Fibroblast of mammary gland (primary cell): Measurements from ENCODE around the gene RYR3.
A peak's percentile ranks its signal among the peaks of the same experiment; 100 is the strongest.

Experiments used
- DNase-seq: peaks from one replicate; pipeline ENCODE4 v3.0.0-alpha.2; 2010; ENCODE audit warnings: low read depth
- H3K4me3 ChIP-seq: 2 replicates; pipeline ENCODE4 v1.5.1; 2011; ENCODE audit warnings: low read depth, mild to moderate bottlenecking, low read length, moderate library complexity; ENCODE audit not compliant: control insufficient read depth
- CTCF ChIP-seq: conservative IDR thresholded peaks from 2 replicates; pipeline ENCODE4 v1.5.1; 2011; ENCODE audit warnings: low read depth, low read length, inconsistent platforms; ENCODE audit not compliant: control insufficient read depth, insufficient read depth

RYR3 gene

GRCh38 chr15:33612721-33613304, 302.0 kb downstream of the RYR3 start:
- peak; percentile 37 for DNase-seq
- no peak for TF ChIP-seq CTCF
- H3K4me3 ChIP-seq, result no peak overlapping the region

GRCh38 chr15:33616475-33616874, 305.7 kb downstream of the RYR3 start:
- no peak overlapping the region for H3K4me3 ChIP-seq
- TF ChIP-seq CTCF, result no peak
- no peak for DNase-seq

GRCh38 chr15:33618350-33618749, 307.6 kb downstream of the RYR3 start:
- no peak for TF ChIP-seq CTCF
- peak; percentile 29 for DNase-seq
- no peak overlapping the region for H3K4me3 ChIP-seq

- peak; percentile 61 for DNase-seq
- TF ChIP-seq CTCF, result no peak
- no peak overlapping the region for H3K4me3 ChIP-seq
Observed at GRCh38 chr15:33621141-33621540, 310.4 kb downstream of the RYR3 start.

GRCh38 chr15:33623010-33623409, 312.2 kb downstream of the RYR3 start:
- peak; percentile 5 for TF ChIP-seq CTCF
- H3K4me3 ChIP-seq, result no peak overlapping the region
- DNase-seq, result no peak

GRCh38 chr15:33624439-33624838, 313.7 kb downstream of the RYR3 start:
- no peak for TF ChIP-seq CTCF
- no peak overlapping the region for H3K4me3 ChIP-seq
- no peak for DNase-seq

GRCh38 chr15:33629647-33630046, 318.9 kb downstream of the RYR3 start:
- no peak overlapping the region for H3K4me3 ChIP-seq
- DNase-seq, result no peak
- no peak for TF ChIP-seq CTCF
